ENCODE measurements around the gene JAM3. TPM values are rescaled to one million over a fixed set of nuclear protein-coding genes. Genes with fewer than 3 reads are reported as not detected.
"Not testable (repeated sequence)": the region's sequence is repeated elsewhere in the genome, so short reads cannot be mapped to it uniquely, and the experiment has no call there.

Gene JAM3
- total RNA-seq, 1 donor from 2014 or later, result 113 TPM

GRCh38 chr11:134181707-134182106 is 112.8 kb downstream of the JAM3 start:
- DNase-seq, result no peak

GRCh38 chr11:134188092-134188491 is 119.2 kb downstream of the JAM3 start:
- not testable (repeated sequence) for DNase-seq

GRCh38 chr11:134196756-134197155 is 127.9 kb downstream of the JAM3 start:
- no peak for DNase-seq

GRCh38 chr11:134199531-134199930 is 130.7 kb downstream of the JAM3 start:
- no peak for DNase-seq

- no peak for DNase-seq
Measured at GRCh38 chr11:134200688-134201087, 131.8 kb downstream of the JAM3 start.

Other genes with a start within 250 kb of the JAM3 start
- not detected for gene SPATA19, start 223.6 kb upstream of the JAM3 start, total RNA-seq
- gene IGSF9B, start 112.1 kb upstream of the JAM3 start, total RNA-seq, result 11.1 TPM
- 18.1 TPM for gene NCAPD3, start 154.9 kb downstream of the JAM3 start, total RNA-seq
- 35.3 TPM for gene VPS26B, start 155.6 kb downstream of the JAM3 start, total RNA-seq
- 34.9 TPM for gene THYN1, start 184.3 kb downstream of the JAM3 start, total RNA-seq
- 26.0 TPM for gene ACAD8, start 184.5 kb downstream of the JAM3 start, total RNA-seq
- gene GLB1L3, start 207.3 kb downstream of the JAM3 start, total RNA-seq, result not detected

Data from tongue (tissue), 2 donors.